ENCODE results near the gene SPIRE2.

- TF ChIP-seq, protein P1, sequence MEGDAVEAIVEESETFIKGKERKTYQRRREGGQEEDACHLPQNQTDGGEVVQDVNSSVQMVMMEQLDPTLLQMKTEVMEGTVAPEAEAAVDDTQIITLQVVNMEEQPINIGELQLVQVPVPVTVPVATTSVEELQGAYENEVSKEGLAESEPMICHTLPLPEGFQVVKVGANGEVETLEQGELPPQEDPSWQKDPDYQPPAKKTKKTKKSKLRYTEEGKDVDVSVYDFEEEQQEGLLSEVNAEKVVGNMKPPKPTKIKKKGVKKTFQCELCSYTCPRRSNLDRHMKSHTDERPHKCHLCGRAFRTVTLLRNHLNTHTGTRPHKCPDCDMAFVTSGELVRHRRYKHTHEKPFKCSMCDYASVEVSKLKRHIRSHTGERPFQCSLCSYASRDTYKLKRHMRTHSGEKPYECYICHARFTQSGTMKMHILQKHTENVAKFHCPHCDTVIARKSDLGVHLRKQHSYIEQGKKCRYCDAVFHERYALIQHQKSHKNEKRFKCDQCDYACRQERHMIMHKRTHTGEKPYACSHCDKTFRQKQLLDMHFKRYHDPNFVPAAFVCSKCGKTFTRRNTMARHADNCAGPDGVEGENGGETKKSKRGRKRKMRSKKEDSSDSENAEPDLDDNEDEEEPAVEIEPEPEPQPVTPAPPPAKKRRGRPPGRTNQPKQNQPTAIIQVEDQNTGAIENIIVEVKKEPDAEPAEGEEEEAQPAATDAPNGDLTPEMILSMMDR (IDR thresholded peaks at IDR 0.05; ENCODE audit: poor library complexity) = no peak
- TF ChIP-seq EZH2phosphoT487 (IDR thresholded peaks at IDR 0.05; ENCODE audit: low read depth, severe bottlenecking, unreplicated experiment) = no peak
- no peak for TF ChIP-seq EZH2 (IDR thresholded peaks at IDR 0.05; ENCODE audit: borderline replicate concordance)
These were observed 33.4 kb downstream of the SPIRE2 start for GRCh38 chr16:89861648-89862047.

All from hepatocyte (in vitro differentiated cells).